Stimulated activated CD8-positive, alpha-beta memory T cell treated with anti-CD3 and anti-CD28 coated beads, Interleukin-4, amount 100 ng/mL, for 48 hours (primary cell): ENCODE results near the gene BCHE.

Source experiments
- DNase-seq: peaks from one replicate; pipeline ENCODE4 v3.0.0-alpha.2; 2020

Gene BCHE

GRCh38 chr3:165837058-165837525 lies at the start of gene BCHE:
Gene BCHE (minus strand): TSS chr3:165837423. CDS start chr3:165831033, 6,390 bp downstream.
- no peak for DNase-seq

GRCh38 chr3:165885558-165886270 lies 48.5 kb upstream of the BCHE start:
- DNase-seq, result no peak

- no peak for DNase-seq
These were observed 47.3 kb upstream of the BCHE start for GRCh38 chr3:165884518-165884917.

- DNase-seq, result no peak
These were observed 46.7 kb upstream of the BCHE start for GRCh38 chr3:165883863-165884478.

GRCh38 chr3:165883117-165883516 lies 45.9 kb upstream of the BCHE start:
- no peak for DNase-seq

- DNase-seq, result no peak
These were observed 38.4 kb upstream of the BCHE start for GRCh38 chr3:165875644-165876043.

- DNase-seq, result no peak
These were observed 37.7 kb upstream of the BCHE start for GRCh38 chr3:165874663-165875489.

GRCh38 chr3:165868088-165868487 lies 30.9 kb upstream of the BCHE start:
- DNase-seq, result no peak

- no peak for DNase-seq
These were observed 21.8 kb upstream of the BCHE start for GRCh38 chr3:165859061-165859460.

- DNase-seq, result no peak
These were observed 18.4 kb upstream of the BCHE start for GRCh38 chr3:165855581-165855980.

GRCh38 chr3:165854696-165855095 lies 17.5 kb upstream of the BCHE start:
- no peak for DNase-seq

- DNase-seq, result no peak
These were observed 15.5 kb upstream of the BCHE start for GRCh38 chr3:165852711-165853110.

GRCh38 chr3:165852191-165852590 lies 15.0 kb upstream of the BCHE start:
- DNase-seq, result no peak

GRCh38 chr3:165846056-165846455 lies 8.8 kb upstream of the BCHE start:
- no peak for DNase-seq

GRCh38 chr3:165839296-165840076 lies 2.3 kb upstream of the BCHE start:
- DNase-seq, result no peak

- DNase-seq, result no peak
These were observed 578 bp upstream of the BCHE start for GRCh38 chr3:165837801-165838200.

- no peak for DNase-seq
These were observed 1.8 kb downstream of the BCHE start for GRCh38 chr3:165835431-165835830.

GRCh38 chr3:165830746-165831145 lies 6.5 kb downstream of the BCHE start:
- no peak for DNase-seq

- no peak for DNase-seq
These were observed 9.3 kb downstream of the BCHE start for GRCh38 chr3:165827883-165828282.

- DNase-seq, result no peak
These were observed 10.0 kb downstream of the BCHE start for GRCh38 chr3:165827233-165827632.

GRCh38 chr3:165820671-165821123 lies 16.5 kb downstream of the BCHE start:
- no peak for DNase-seq

- DNase-seq, result no peak
These were observed 20.0 kb downstream of the BCHE start for GRCh38 chr3:165817160-165817709.
